ENCODE measurements around the gene APOC4. TPM values are rescaled to one million over a fixed set of nuclear protein-coding genes. Genes with fewer than 3 reads are reported as not detected.

Gene APOC4
- total RNA-seq, 2 donors from 2014 or later: not detected

DNA sequence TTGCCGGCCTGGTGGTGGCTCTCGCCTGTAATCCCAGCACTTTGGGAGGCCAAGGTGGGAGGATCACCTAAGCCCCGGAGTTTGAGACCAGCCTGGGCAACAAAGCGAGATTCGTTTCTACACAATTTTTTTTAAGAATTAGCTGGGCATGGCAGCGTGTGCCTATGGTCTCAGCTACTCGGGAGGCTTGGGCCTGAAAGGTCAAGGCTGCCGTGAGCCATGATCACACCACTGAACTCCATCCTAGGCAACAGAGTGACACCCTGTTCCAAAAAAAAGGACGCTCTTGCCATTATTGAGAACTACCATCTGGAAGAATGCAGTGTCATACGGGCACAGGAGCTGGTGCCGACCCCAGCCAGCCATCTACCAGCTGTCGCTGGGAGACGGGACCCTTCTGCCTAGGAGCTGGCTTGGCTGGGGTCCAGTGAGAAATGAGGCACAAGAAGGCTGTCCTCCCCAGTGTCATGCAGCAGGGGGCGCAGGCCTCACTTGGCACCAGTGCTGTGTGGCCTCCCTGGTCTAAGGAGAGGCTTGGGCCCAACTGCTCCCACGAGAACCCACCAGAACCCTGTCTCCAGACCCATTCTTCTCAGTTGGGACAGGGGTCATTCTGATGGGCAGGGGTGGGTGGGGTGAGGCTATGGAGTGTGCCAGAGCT lies 47.0 kb downstream of the APOC4 start:
- Histone ChIP-seq H3K27ac (no peak overlapping the region), H3K4me1 (no peaks in the 10 kb centered on the region), H3K36me3 (no peaks in the 10 kb centered on the region), H3K9me3 (no peaks in the 10 kb centered on the region), H3K4me3 (no peak overlapping the region), H3K9ac (ENCODE audit: low read depth in 2 of 2, low read length in 2 of 2) (peak overlapping the region in 1 of 2 donors; percentile 43), H3K27me3 (no peaks in the 10 kb centered on the region)
- TF ChIP-seq, protein P1, sequence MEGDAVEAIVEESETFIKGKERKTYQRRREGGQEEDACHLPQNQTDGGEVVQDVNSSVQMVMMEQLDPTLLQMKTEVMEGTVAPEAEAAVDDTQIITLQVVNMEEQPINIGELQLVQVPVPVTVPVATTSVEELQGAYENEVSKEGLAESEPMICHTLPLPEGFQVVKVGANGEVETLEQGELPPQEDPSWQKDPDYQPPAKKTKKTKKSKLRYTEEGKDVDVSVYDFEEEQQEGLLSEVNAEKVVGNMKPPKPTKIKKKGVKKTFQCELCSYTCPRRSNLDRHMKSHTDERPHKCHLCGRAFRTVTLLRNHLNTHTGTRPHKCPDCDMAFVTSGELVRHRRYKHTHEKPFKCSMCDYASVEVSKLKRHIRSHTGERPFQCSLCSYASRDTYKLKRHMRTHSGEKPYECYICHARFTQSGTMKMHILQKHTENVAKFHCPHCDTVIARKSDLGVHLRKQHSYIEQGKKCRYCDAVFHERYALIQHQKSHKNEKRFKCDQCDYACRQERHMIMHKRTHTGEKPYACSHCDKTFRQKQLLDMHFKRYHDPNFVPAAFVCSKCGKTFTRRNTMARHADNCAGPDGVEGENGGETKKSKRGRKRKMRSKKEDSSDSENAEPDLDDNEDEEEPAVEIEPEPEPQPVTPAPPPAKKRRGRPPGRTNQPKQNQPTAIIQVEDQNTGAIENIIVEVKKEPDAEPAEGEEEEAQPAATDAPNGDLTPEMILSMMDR (IDR thresholded peaks at IDR 0.05): peak; percentile 61
- peak; percentile 75 for DNase-seq
- intact Hi-C loops (cut with DNase I): loop anchor here (1.0 kb wide), 1 partner anchor 70 kb away; no protein-coding TSS in a partner anchor

DNA sequence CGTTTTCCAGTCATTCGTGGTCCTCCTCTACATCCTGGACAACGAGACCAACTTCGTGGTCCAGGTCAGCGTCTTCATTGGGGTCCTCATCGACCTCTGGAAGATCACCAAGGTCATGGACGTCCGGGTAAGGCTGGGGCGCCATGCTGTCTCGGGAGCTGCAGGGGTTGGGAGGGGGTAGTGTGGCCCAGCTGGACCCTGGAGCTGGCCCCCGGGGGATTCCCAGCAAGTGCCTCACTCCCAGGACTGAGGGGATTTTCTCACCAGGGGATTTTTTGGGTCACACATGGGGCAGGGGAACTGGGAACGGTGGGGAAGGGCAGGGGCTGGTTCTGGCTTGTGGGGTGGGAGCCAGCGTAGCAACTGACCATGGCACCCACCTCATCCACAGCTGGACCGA lies 48.4 kb downstream of the APOC4 start:
- DNase-seq: no peak
- Histone ChIP-seq H3K27me3 (no peaks in the 10 kb centered on the region), H3K4me3 (no peak overlapping the region), H3K27ac (no peak overlapping the region), H3K36me3 (no peaks in the 10 kb centered on the region), H3K4me1 (no peaks in the 10 kb centered on the region), H3K9ac (ENCODE audit: low read depth in 2 of 2, low read length in 2 of 2) (no peak overlapping the region), H3K9me3 (no peaks in the 10 kb centered on the region)
- TF ChIP-seq, protein P1 (IDR thresholded peaks at IDR 0.05): no peak
- intact Hi-C loops (cut with DNase I): no loop called here

DNA sequence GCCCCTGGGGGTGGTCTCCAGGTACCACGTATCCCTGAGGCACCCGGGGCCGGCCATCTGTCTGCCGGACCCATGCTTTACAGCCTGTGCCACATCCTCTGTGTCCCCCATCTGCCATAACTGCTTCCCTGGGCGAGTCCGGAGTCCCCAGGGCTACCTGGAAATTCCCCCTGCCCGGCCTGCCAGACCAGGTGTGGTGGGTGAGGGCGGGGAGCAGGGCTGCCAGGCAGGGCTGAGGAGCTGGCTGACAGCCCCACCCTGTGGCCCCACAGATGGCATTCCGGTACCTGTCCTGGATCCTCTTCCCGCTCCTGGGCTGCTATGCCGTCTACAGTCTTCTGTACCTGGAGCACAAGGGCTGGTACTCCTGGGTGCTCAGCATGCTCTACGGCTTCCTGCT lies 48.9 kb downstream of the APOC4 start:
- H3K27ac ChIP-seq: no peak overlapping the region
- intact Hi-C loops (cut with DNase I): no loop called here
- H3K9ac ChIP-seq (ENCODE audit: low read depth in 2 of 2, low read length in 2 of 2): no peak overlapping the region
- no peaks in the 10 kb centered on the region for H3K9me3 ChIP-seq
- no peak overlapping the region for H3K4me3 ChIP-seq
- H3K36me3 ChIP-seq: no peaks in the 10 kb centered on the region
- TF ChIP-seq, protein P1 (IDR thresholded peaks at IDR 0.05): no peak
- no peaks in the 10 kb centered on the region for H3K4me1 ChIP-seq
- no peak for DNase-seq
- H3K27me3 ChIP-seq: no peaks in the 10 kb centered on the region

DNA sequence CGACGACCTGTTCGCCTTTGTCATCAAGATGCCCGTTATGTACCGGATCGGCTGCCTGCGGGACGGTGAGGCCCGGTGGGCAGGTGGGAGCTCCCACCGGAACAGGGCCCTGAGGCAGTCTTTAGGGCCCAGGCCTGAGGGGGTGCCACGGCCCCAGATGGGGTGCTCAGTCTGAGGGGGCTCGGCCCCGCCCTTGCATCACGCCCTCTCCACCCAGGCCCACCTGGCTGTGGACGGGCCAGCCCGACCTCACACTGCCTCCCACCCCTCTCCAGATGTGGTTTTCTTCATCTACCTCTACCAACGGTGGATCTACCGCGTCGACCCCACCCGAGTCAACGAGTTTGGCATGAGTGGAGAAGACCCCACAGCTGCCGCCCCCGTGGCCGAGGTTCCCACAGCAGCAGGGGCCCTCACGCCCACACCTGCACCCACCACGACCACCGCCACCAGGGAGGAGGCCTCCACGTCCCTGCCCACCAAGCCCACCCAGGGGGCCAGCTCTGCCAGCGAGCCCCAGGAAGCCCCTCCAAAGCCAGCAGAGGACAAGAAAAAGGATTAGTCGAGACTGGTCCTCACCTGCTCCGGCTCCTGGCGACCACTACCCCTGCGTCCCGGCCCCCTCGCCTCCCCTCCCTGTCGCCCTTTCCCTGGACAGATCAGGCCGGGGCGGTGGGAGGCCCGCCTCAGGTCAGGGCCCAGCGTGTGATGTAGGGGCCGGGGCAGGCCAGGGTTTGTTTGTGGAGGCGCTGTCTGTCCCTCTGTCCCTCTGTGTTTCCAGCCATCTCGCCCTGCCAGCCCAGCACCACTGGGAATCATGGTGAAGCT lies 50.5 kb downstream of the APOC4 start:
- no peak for DNase-seq
- no peak overlapping the region for H3K4me3 ChIP-seq
- intact Hi-C loops (cut with DNase I): no loop called here
- no peaks in the 10 kb centered on the region for H3K27me3 ChIP-seq
- no peaks in the 10 kb centered on the region for H3K9me3 ChIP-seq
- no peaks in the 10 kb centered on the region for H3K4me1 ChIP-seq
- no peak overlapping the region for H3K9ac ChIP-seq (ENCODE audit: low read depth in 2 of 2, low read length in 2 of 2)
- H3K27ac ChIP-seq: no peak overlapping the region
- TF ChIP-seq, protein P1 (IDR thresholded peaks at IDR 0.05): no peak
- H3K36me3 ChIP-seq: no peaks in the 10 kb centered on the region

DNA sequence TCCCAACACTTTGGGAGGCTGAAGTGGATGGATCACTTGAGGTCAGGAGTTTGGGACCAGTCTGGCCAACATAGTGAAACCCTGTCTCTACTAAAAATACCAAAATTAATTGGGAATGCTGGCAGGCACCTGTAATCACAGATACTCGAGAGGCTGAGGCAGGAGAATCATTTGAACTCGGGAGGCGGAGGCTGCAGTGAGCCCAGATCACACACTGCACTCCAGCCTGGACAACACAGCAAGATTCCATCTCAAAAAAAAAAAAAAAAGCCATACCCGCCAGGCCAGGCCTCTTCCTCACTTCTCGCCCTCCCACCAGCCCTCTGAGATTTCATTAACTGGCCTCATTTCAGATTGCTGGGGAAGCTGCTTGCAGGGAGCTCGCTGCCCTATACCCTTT lies 51.5 kb downstream of the APOC4 start:
- Histone ChIP-seq H3K4me3 (no peak overlapping the region), H3K4me1 (no peaks in the 10 kb centered on the region), H3K36me3 (no peaks in the 10 kb centered on the region), H3K27me3 (no peaks in the 10 kb centered on the region), H3K9me3 (no peaks in the 10 kb centered on the region), H3K27ac (no peak overlapping the region), H3K9ac (ENCODE audit: low read depth in 2 of 2, low read length in 2 of 2) (no peak overlapping the region)
- TF ChIP-seq, protein P1 (IDR thresholded peaks at IDR 0.05): no peak
- intact Hi-C loops (cut with DNase I): no loop called here
- no peak for DNase-seq

Measured in colonic mucosa (tissue), 4 donors.